ENCODE results near the gene GALNT16.

DNA sequence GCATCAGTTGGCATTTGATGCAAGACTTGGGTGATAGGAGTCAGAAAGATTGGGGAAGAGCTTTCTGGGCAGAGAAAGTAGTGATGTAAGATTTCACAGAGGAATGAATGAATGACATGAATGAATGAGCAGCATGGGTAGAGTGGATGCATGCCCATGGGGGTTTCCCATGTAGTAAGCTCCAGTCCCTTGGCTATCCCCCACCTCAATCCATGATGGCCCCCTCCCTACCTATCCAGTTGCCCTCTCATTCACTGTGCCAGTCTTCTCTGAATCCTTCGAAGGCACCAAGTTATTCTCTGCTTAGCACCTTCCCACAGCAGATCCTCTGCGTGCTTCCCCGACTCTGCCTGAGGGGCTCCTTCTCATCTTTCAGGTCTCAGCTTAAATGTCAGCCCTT, 106.1 kb downstream of the GALNT16 start:
- TF ChIP-seq EZH2phosphoT487 (IDR thresholded peaks at IDR 0.05; ENCODE audit: borderline replicate concordance): no peak
- no peak for TF ChIP-seq CTCF (conservative IDR thresholded peaks at IDR 0.05; ENCODE audit: low read length)

All from Loucy (cell line).